AG04450 (cell line): ENCODE data around the gene CSH2. TPM values are rescaled to one million over a fixed set of nuclear protein-coding genes. Genes with fewer than 3 reads are reported as not detected.
"Not testable (repeated sequence)": the region's sequence is repeated elsewhere in the genome, so short reads cannot be mapped to it uniquely, and the experiment has no call there.

ENCODE experiments used
- CTCF ChIA-PET: fragments of 300-600, 350-600 bp; formaldehyde crosslinking; extraction: SDS; loops from one replicate; lab custom pipeline; 2022; ENCODE audit warnings: antibody characterized with exemption, inconsistent platforms; lab: Charles Lee
- POLR2A ChIA-PET: fragments of 350-600 bp; formaldehyde crosslinking; extraction: SDS; loops from one replicate; lab custom pipeline; 2021; ENCODE audit warnings: antibody characterized with exemption, inconsistent platforms; lab: Yijun Ruan, JAX
- DNase-seq: peaks from one replicate; pipeline ENCODE4 v3.0.0-alpha.2; 2011; ENCODE audit warnings: low read depth, low spot score
- H3K27ac ChIP-seq: one replicate; pipeline ENCODE4 v1.5.1; 2012; ENCODE audit warnings: low read depth, low read length, control low read depth
- H3K27me3 ChIP-seq: one replicate; pipeline ENCODE4 v1.6.0; 2012; ENCODE audit warnings: low read length; ENCODE audit not compliant: control insufficient read depth, insufficient read depth
- H3K4me3 ChIP-seq: 2 replicates; pipeline ENCODE4 v1.5.1; 2011; ENCODE audit warnings: mild to moderate bottlenecking, low read depth, low read length, control low read depth
- H3K9me3 ChIP-seq: 2 replicates; pipeline ENCODE4 v1.5.1; 2012; ENCODE audit warnings: low read length; ENCODE audit not compliant: control insufficient read depth, insufficient read depth
- polyA plus RNA-seq: library from polyadenylated mRNA; depleted of rRNA; stranded (reverse); fragments of >200 nt; gene quantifications from 2 replicates; pipeline ENCODE4 v1.2.3, GENCODE V29; 2011
- TF ChIP-seq, protein P1 (sequence below): IDR thresholded peaks from 2 replicates; pipeline ENCODE4 v1.5.1; 2011; ENCODE audit warnings: low read depth, low read length, control low read depth, inconsistent platforms

Gene CSH2
- polyA plus RNA-seq, 1 experiment, result not detected

DNA sequence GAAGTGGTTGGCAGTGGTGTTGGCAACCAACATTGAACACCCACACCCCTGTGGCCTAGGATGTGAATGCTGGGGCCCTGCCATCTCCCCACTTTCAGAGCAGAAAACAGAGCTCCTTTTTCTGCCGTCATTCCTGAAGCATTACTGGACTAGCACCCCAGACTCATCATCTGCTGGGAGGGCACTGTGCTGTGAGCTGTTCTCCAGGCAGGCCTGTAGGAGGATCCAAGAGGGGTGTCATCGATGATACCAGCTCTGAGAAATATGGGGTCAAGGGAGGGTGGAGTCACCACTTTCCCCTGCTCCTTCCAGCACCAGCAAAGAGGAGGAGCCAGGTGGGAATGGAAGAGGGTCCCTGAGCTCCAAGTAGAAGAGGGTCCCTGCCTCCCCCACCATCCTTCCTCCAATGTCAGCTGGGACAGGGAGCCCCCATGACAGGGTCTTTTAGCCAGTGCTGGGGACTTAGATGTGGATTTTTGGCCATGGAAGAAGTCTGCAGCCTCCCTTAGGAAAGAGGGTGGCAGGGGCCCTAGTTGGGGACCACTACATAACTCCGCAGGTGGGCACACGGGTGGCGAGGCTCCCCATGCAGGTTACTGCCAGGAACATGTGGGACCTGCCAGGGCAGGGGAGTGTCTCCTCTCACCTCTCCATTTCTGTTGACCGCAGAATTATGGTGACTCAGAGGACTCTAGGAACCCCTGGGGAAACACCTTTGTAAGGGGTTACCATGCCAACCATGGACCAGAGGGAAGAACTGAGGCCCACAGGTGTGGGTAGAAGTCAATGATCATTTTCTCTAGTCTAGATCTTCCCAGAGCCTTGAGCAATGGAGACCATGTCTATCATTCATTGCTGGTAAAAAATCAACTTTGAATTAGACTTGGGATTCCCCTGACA, 25.7 kb upstream of the CSH2 start:
- H3K9me3 ChIP-seq, DNase-seq, H3K27ac ChIP-seq, CTCF ChIA-PET, POLR2A ChIA-PET, H3K27me3 ChIP-seq, H3K4me3 ChIP-seq: not testable (repeated sequence)

DNA sequence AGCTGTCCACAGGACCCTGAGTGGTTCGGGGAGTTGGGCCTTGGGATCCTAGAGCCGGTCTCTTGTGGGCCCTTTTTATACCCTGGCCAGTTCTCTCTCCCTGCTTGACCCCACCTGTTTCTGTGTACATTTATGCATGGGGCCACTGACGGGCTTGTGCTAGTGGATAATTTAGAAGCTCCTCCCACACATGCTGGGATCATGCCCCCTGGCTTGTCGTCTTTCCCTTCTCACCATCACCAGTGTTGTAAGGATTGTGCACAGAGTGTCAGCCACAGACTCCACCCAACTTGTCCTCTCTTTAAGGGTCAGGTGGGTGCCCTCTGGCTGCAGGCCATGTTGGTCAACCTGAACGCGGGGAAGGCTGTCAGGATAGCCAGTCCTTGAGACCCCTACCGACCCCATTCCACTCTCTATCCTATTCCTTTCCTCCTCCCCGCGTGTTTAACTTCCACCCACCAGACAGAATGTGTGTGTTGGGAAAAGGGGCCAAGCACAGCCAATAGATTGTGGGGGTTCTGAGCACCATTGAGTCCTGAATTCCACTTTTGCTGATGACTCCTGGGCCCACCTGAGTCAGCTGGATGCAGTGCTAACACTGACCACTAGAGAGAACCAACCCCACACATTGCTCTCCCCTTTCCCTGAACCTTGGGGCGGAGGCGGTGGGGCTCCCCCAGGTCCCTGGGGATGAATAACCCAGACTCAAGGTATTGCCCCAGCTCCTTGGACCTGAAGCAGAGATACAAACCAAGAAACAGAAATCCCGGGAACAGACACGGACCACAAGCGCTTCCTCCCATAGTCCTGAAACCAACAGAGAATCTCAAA, 23.3 kb upstream of the CSH2 start, which contains the start of gene CSH1:
Gene CSH1, minus strand, starts transcription at position 51 of the 831 bp plus-strand sequence. CDS start 63 bp downstream, outside the sequence.
- H3K4me3 ChIP-seq, CTCF ChIA-PET, POLR2A ChIA-PET, H3K27ac ChIP-seq, DNase-seq, H3K9me3 ChIP-seq: not testable (repeated sequence)
- peaks cover 12% of the 10 kb centered on the region for H3K27me3 ChIP-seq

DNA sequence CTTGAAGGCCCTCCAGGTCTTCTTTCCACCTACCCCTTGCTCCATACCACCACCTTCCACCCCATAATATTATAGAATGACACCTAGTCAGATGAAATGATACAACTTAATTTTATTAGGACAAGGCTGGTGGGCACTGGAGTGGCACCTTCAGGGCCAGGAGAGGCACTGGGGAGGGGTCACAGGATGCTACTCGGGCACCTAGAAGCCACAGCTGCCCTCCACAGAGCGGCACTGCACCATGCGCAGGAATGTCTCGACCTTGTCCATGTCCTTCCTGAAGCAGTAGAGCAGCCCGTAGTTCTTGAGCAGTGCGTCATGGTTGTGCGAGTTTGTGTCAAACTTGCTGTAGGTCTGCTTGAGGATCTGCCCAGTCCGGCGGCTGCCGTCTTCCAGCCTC, 21.3 kb upstream of the CSH2 start:
- peaks cover 13% of the 10 kb centered on the region for H3K27me3 ChIP-seq
- H3K27ac ChIP-seq, POLR2A ChIA-PET, H3K9me3 ChIP-seq, DNase-seq, CTCF ChIA-PET, H3K4me3 ChIP-seq: not testable (repeated sequence)

DNA sequence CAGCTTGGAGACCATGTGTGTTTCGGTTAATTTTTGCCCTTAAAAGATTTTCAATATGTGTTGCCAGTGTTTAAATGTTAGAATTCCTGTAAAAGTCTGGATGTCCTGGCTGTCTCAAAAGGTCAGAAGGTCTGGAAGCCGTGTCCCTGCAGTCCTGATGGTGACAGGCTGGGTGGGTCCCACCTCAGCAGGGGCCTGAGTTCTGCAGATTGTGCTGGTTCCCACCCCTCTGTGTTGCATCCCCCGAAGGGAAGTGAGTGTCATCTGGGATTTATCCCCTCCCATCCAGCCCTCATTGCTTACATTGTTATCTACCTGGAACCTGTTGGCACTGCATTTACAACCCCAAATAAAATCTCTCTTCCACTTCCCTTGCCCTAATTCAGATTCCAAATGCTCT, 20.5 kb upstream of the CSH2 start:
- POLR2A ChIA-PET, H3K9me3 ChIP-seq, CTCF ChIA-PET, DNase-seq, H3K27ac ChIP-seq, H3K4me3 ChIP-seq: not testable (repeated sequence)
- H3K27me3 ChIP-seq, result peaks cover 13% of the 10 kb centered on the region

DNA sequence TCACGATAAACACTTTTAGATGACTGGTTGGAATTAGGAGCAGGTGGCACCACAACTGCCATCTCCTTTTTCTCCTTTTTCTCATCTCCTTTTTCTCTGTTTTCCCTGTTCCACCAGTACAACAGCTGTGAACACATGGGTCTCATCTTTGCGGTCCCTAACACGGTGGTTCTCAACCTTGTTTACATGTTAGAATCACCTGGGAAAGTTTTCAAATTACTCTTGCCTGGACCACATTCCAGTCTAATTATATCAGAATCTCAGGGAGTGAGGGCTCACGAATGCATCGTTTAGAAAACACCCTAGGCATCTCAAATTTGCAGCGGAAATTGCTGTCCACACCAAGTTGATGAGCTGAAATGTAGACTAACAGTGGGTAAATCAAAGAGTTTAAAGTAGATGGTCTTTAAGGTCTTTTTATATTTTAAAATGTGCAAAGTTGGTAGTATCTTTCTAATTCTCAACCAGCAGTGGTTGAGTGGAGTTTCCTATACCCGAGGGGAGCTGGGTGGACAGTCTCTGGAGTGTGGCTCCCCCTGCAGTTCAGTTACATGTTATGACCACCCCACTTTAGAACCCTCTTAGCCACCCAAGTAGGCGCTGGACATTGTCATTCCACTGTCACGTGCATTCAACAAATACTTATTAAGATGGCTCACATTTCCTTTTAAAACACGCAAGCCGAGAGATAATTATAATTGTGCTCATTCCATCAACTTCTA, 19.0 kb upstream of the CSH2 start:
- POLR2A ChIA-PET, H3K27ac ChIP-seq, H3K4me3 ChIP-seq, H3K9me3 ChIP-seq, DNase-seq: not testable (repeated sequence)
- peaks cover 13% of the 10 kb centered on the region for H3K27me3 ChIP-seq
- CTCF ChIA-PET, result interaction anchor here (0.5 to 0.6 kb wide), 3 partner anchors 19 to 1148 kb away, joined by 3 to 4 read pairs (median 3); no protein-coding TSS in a partner anchor

DNA sequence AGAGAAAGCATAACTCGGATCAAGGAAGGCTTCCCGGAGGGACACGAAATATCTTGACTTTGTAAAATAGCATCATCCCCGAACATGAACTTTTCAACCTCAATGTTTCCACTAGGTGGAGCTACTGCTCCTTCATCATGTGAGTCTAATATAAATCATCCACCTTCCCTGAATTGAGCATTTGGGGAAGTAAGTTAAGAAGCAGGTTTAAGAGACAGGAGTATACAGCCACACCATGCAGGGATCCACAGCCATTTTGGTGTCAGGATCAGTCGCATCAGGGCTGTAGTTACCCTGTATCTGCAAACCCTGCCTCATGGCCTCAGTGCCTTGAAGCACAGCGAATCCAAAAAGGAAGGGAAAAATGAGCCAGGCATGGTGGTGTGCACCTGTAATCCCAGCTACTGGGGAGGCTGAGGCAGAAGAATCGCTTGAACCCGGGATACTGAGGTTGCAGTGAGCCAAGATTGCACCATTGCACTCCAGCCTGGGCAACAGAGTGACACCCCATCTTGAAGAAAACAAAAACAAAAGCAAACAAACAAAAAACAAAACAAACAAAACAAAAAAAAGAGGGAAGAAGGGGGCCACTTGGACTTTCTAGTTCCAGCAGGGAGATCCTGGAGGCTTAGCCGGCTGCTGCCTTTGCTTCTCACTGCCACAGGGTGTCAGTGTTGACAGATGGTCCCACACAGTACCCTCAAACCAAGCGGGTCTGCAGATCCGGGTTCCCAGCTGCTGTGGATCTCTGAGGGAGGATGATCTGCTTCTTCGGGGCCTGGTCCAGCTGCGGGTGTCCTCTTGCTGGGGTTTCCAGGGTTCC, 15.8 kb upstream of the CSH2 start:
- H3K4me3 ChIP-seq, H3K27ac ChIP-seq, DNase-seq, POLR2A ChIA-PET, H3K9me3 ChIP-seq: not testable (repeated sequence)
- peaks cover 13% of the 10 kb centered on the region for H3K27me3 ChIP-seq
- TF ChIP-seq, protein P1, sequence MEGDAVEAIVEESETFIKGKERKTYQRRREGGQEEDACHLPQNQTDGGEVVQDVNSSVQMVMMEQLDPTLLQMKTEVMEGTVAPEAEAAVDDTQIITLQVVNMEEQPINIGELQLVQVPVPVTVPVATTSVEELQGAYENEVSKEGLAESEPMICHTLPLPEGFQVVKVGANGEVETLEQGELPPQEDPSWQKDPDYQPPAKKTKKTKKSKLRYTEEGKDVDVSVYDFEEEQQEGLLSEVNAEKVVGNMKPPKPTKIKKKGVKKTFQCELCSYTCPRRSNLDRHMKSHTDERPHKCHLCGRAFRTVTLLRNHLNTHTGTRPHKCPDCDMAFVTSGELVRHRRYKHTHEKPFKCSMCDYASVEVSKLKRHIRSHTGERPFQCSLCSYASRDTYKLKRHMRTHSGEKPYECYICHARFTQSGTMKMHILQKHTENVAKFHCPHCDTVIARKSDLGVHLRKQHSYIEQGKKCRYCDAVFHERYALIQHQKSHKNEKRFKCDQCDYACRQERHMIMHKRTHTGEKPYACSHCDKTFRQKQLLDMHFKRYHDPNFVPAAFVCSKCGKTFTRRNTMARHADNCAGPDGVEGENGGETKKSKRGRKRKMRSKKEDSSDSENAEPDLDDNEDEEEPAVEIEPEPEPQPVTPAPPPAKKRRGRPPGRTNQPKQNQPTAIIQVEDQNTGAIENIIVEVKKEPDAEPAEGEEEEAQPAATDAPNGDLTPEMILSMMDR, result peak; percentile 48
- CTCF ChIA-PET, result interaction anchor here (0.6 to 1.9 kb wide), 9 partner anchors 13 to 508 kb away, joined by 3 to 8 read pairs (median 5); no protein-coding TSS in a partner anchor

DNA sequence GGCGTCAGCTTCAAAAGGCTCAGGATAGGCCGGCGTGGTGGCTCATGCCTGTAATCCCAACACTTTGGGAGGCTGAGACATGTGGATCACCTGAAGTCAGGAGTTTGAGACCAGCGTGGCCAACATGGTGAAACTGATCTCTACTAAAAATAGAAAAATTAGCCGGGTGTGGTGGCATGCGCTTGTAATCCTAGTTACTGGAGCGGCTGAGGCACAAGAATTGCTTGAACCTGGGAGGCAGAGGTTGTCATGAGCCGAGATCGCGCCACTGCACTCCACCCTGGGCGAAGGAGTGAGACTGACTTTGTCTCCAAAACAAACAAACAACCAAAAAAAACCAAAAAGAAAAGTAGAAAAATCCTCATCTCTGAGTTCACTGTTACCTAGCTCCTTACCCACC, 11.6 kb upstream of the CSH2 start:
- POLR2A ChIA-PET, H3K9me3 ChIP-seq, DNase-seq, H3K27ac ChIP-seq, H3K4me3 ChIP-seq, CTCF ChIA-PET, H3K27me3 ChIP-seq: not testable (repeated sequence)

DNA sequence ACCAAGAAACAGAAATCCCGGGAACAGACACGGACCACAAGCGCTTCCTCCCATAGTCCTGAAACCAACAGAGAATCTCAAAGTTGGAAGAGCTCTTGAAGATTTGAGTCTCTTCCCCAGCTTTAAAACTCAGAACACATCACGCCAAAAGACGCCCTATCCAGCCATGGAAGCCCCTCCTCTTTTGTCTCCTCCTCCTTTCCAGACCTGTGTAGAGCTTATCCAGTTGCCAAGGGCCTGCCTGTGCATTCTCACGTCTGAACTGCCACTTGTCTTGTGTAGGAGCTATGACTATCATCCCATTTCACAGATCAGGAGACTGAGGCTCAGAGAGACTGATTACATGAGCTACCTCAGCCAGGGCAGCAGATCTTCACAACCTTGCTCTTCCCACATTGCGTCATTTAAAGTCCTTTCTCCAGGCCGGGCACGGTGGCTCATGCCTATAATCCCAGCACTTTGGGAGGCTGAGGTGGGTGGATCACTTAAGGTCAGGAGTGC, 9.2 kb upstream of the CSH2 start:
- H3K9me3 ChIP-seq, DNase-seq, H3K27me3 ChIP-seq, H3K27ac ChIP-seq, H3K4me3 ChIP-seq: not testable (repeated sequence)
- CTCF ChIA-PET, result interaction anchor here (1.4 kb wide), 1 partner anchor 17 kb away, joined by 3 read pairs; no protein-coding TSS in a partner anchor
- POLR2A ChIA-PET, result interaction anchor here (0.6 kb wide), 1 partner anchor 48 kb away, joined by 3 read pairs; no protein-coding TSS in a partner anchor
